ENCODE results near the gene SUPT16H. TPM values are rescaled to one million over a fixed set of nuclear protein-coding genes. Genes with fewer than 3 reads are reported as not detected.

The SUPT16H gene
- total and polyA plus RNA-seq, 2 of the 13 experiments (the other 11 are each of a cell fraction or from before 2014, with no cell fraction given), result 77.5 to 230 TPM

DNA sequence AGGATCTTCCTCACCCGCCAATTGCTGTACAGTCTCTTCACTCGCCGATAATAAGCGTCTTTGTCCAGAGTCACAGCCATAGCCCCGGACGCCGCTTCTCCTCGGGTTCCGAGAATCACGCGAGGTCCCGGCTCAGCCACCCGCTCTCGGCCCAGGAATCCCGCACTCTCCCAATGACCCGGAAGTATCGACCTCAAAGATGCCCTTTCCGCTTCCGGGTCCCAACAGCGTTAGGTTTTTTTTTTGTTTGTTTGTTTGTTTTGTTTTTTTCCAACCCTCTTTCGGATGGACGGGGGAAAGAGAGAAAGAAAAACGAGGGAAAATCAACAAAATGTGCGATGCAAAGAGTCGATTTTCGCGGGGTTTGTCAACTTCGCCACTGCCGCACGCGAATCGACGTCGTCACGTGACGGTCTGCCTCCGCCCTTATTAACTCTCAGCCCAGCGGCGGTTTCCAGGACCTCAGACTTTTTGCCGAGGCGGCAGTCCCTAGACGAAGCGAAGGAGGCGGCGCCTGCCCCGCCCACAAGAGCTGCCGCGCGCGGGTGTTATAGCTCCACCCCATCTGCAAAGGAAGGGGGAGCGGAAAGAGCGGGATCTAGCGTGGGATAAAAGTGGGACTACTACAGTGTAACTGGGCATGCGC, at the start of gene SUPT16H (continued):
- no peak; the same call in 1 of the 2 replicates for TF ChIP-seq NR2F2 (IDR thresholded peaks at IDR 0.05; ENCODE audit: borderline replicate concordance, low read depth)
- TF ChIP-seq HNRNPK (IDR thresholded peaks at IDR 0.05; ENCODE audit: low read depth, low read length, poor library complexity, severe bottlenecking), result no peak
- peak; percentile 99 for TF ChIP-seq ZFY (CRISPR knock-in tag; IDR thresholded peaks at IDR 0.05)
- TF ChIP-seq ZNF883 (CRISPR knock-in tag; IDR thresholded peaks at IDR 0.05; ENCODE audit: not compliant biosample characterization), result peak; percentile 49
- TF ChIP-seq SIN3A (IDR thresholded peaks at IDR 0.05; ENCODE audit: borderline replicate concordance, low read depth, low read length), result peak; percentile 94
- no peak; the same call in 1 of the 2 replicates for TF ChIP-seq ZNF777 (CRISPR knock-in tag; IDR thresholded peaks at IDR 0.05)
- no peak for TF ChIP-seq MEIS2 (CRISPR knock-in tag; IDR thresholded peaks at IDR 0.05)
- peak; percentile 67 for TF ChIP-seq HNRNPLL (IDR thresholded peaks at IDR 0.05; ENCODE audit: low read depth, low read length, poor library complexity, severe bottlenecking)
- no peak; the same call in none of the 2 replicates for TF ChIP-seq ZNF331 (CRISPR knock-in tag; IDR thresholded peaks at IDR 0.05)
- TF ChIP-seq ZNF335 (CRISPR knock-in tag; IDR thresholded peaks at IDR 0.05), result peak; percentile 93
- no peak for TF ChIP-seq ZNF83 (CRISPR knock-in tag; IDR thresholded peaks at IDR 0.05; ENCODE audit: borderline replicate concordance)
- TF ChIP-seq ZNF354B (CRISPR knock-in tag; IDR thresholded peaks at IDR 0.05), result no peak; the same call in 1 of the 2 replicates
- TF ChIP-seq ZBTB40 (IDR thresholded peaks at IDR 0.05), result peak; percentile 95
- peak; percentile 66; the same call in 1 of the 2 replicates for TF ChIP-seq ZBTB40 (CRISPR knock-in tag; IDR thresholded peaks at IDR 0.05)
- TF ChIP-seq HOXA9 (CRISPR knock-in tag; IDR thresholded peaks at IDR 0.05; ENCODE audit: borderline replicate concordance), result peak; percentile 79; the same call in 1 of the 2 replicates
- TF ChIP-seq, protein P1, sequence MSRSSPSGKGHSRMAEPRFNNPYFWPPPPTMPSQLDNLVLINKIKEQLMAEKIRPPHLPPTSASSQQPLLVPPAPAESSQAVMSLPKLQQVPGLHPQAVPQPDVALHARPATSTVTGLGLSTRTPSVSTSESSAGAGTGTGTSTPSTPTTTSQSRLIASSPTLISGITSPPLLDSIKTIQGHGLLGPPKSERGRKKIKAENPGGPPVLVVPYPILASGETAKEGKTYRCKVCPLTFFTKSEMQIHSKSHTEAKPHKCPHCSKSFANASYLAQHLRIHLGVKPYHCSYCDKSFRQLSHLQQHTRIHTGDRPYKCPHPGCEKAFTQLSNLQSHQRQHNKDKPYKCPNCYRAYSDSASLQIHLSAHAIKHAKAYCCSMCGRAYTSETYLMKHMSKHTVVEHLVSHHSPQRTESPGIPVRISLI (CRISPR knock-in tag; IDR thresholded peaks at IDR 0.05; ENCODE audit: borderline replicate concordance), result peak; percentile 100
- peak; percentile 56; the same call in 1 of the 2 replicates for TF ChIP-seq PATZ1 (CRISPR knock-in tag; IDR thresholded peaks at IDR 0.05)

All from HepG2 (cell line).